ENCODE data around the gene CPA2. TPM values are rescaled to one million over a fixed set of nuclear protein-coding genes. Genes with fewer than 3 reads are reported as not detected.

The CPA2 gene
- total RNA-seq, 2 experiments from 2014 or later, result 0.18 TPM; not detected in 1

- peaks cover 2% of the 10 kb centered on the region for H3K27me3 Mint-ChIP-seq
- H3K27ac Mint-ChIP-seq, result no peak overlapping the region
- CTCF ChIA-PET, result interaction anchor here (0.5 to 1.7 kb wide), 4 partner anchors 14 to 574 kb away, joined by 3 to 5 read pairs (median 3); no protein-coding TSS in a partner anchor
- H3K4me3 Mint-ChIP-seq, result no peak overlapping the region
- POLR2A ChIA-PET, result no interaction called here
- H3K4me1 Mint-ChIP-seq, result no peaks in the 10 kb centered on the region
- no peak for DNase-seq
- no peak for ATAC-seq
- H3K9me3 Mint-ChIP-seq (ENCODE audit: low read depth), result peaks cover 12% of the 10 kb centered on the region
- H3K36me3 Mint-ChIP-seq (ENCODE audit: low read depth), result peaks cover 3% of the 10 kb centered on the region
- intact Hi-C loops (cut with DNase I, micrococcal nuclease), result no loop called here
Measured at GRCh38 chr7:130258494-130259078, 8.1 kb upstream of the CPA2 start.

GRCh38 chr7:130262448-130262847 is 4.2 kb upstream of the CPA2 start:
- Mint-ChIP-seq H3K9me3 (ENCODE audit: low read depth) (peaks cover 6% of the 10 kb centered on the region), H3K36me3 (ENCODE audit: low read depth) (peaks cover 3% of the 10 kb centered on the region), H3K27me3 (peaks cover 2% of the 10 kb centered on the region), H3K4me3 (no peak overlapping the region), H3K4me1 (no peaks in the 10 kb centered on the region), H3K27ac (no peak overlapping the region)
- ChIA-PET POLR2A (interaction anchor here (0.6 kb wide), 1 partner anchor 57 kb away, joined by 3 read pairs; the partner anchor contains the start of gene TMEM209), CTCF (no interaction called here)
- intact Hi-C loops (cut with DNase I, micrococcal nuclease), result no loop called here
- no peak for DNase-seq
- no peak for ATAC-seq

- ATAC-seq (no peak), DNase-seq (no peak)
- peaks cover 2% of the 10 kb centered on the region for H3K27me3 Mint-ChIP-seq
- intact Hi-C loops (cut with DNase I, micrococcal nuclease), result no loop called here
- POLR2A ChIA-PET, result interaction anchor here (0.6 kb wide), 1 partner anchor 58 kb away, joined by 3 read pairs; the partner anchor contains the start of gene TMEM209
- peaks cover 3% of the 10 kb centered on the region for H3K36me3 Mint-ChIP-seq (ENCODE audit: low read depth)
- H3K4me1 Mint-ChIP-seq, result no peaks in the 10 kb centered on the region
- H3K9me3 Mint-ChIP-seq (ENCODE audit: low read depth), result peaks cover 6% of the 10 kb centered on the region
- CTCF ChIA-PET, result interaction anchor here (0.6 kb wide), 1 partner anchor 231 kb away, joined by 3 read pairs; no protein-coding TSS in a partner anchor
- H3K4me3 Mint-ChIP-seq, result no peak overlapping the region
- H3K27ac Mint-ChIP-seq, result no peak overlapping the region
Measured at GRCh38 chr7:130263130-130263529, 3.5 kb upstream of the CPA2 start.

GRCh38 chr7:130266961-130267321 is 278 bp downstream of the CPA2 start:
- ChIA-PET CTCF (interaction anchor here (1.1 kb wide), 1 partner anchor 10 kb away, joined by 4 read pairs; no protein-coding TSS in a partner anchor), POLR2A (no interaction called here)
- peaks cover 2% of the 10 kb centered on the region for H3K27me3 Mint-ChIP-seq
- no peak overlapping the region for H3K27ac Mint-ChIP-seq
- ATAC-seq (no peak), DNase-seq (no peak)
- intact Hi-C loops (cut with DNase I, micrococcal nuclease), result no loop called here
- no peaks in the 10 kb centered on the region for H3K36me3 Mint-ChIP-seq (ENCODE audit: low read depth)
- no peak overlapping the region for H3K4me3 Mint-ChIP-seq
- no peaks in the 10 kb centered on the region for H3K9me3 Mint-ChIP-seq (ENCODE audit: low read depth)
- H3K4me1 Mint-ChIP-seq, result no peaks in the 10 kb centered on the region

GRCh38 chr7:130268463-130269317 is 2.0 kb downstream of the CPA2 start:
- intact Hi-C loops (cut with DNase I, micrococcal nuclease), result no loop called here
- Mint-ChIP-seq H3K9me3 (ENCODE audit: low read depth) (no peaks in the 10 kb centered on the region), H3K27me3 (peaks cover 2% of the 10 kb centered on the region), H3K27ac (no peak overlapping the region), H3K36me3 (ENCODE audit: low read depth) (no peaks in the 10 kb centered on the region), H3K4me3 (no peak overlapping the region), H3K4me1 (peaks cover 10% of the 10 kb centered on the region)
- no peak for ATAC-seq
- no peak for DNase-seq
- POLR2A ChIA-PET, result no interaction called here
- CTCF ChIA-PET, result no interaction called here

GRCh38 chr7:130269318-130269694 is 2.6 kb downstream of the CPA2 start:
- CTCF ChIA-PET, result interaction anchor here (1.0 kb wide), 1 partner anchor 25 kb away, joined by 3 read pairs; no protein-coding TSS in a partner anchor
- Mint-ChIP-seq H3K4me3 (no peak overlapping the region), H3K4me1 (peaks cover 14% of the 10 kb centered on the region), H3K27ac (no peak overlapping the region), H3K36me3 (ENCODE audit: low read depth) (no peaks in the 10 kb centered on the region), H3K27me3 (peaks cover 3% of the 10 kb centered on the region), H3K9me3 (ENCODE audit: low read depth) (no peaks in the 10 kb centered on the region)
- no peak for DNase-seq
- intact Hi-C loops (cut with DNase I, micrococcal nuclease), result no loop called here
- ATAC-seq, result no peak
- POLR2A ChIA-PET, result no interaction called here

- no peaks in the 10 kb centered on the region for H3K36me3 Mint-ChIP-seq (ENCODE audit: low read depth)
- intact Hi-C loops (cut with DNase I, micrococcal nuclease), result no loop called here
- H3K4me3 Mint-ChIP-seq, result no peak overlapping the region
- DNase-seq, result no peak
- peaks cover 6% of the 10 kb centered on the region for H3K27me3 Mint-ChIP-seq
- no peak overlapping the region for H3K27ac Mint-ChIP-seq
- peaks cover 22% of the 10 kb centered on the region for H3K4me1 Mint-ChIP-seq
- CTCF ChIA-PET, result interaction anchor here (0.7 kb wide), 1 partner anchor 1005 kb away, joined by 3 read pairs; no protein-coding TSS in a partner anchor
- ATAC-seq, result no peak
- no peaks in the 10 kb centered on the region for H3K9me3 Mint-ChIP-seq (ENCODE audit: low read depth)
- POLR2A ChIA-PET, result no interaction called here
Measured at GRCh38 chr7:130270947-130271800, 4.5 kb downstream of the CPA2 start.

- ChIA-PET POLR2A (interaction anchor here (0.6 kb wide), 1 partner anchor 100 kb away, joined by 6 read pairs; no protein-coding TSS in a partner anchor), CTCF (no interaction called here)
- H3K4me3 Mint-ChIP-seq, result peak overlapping the region; percentile 34
- ATAC-seq (no peak), DNase-seq (no peak)
- peaks cover 34% of the 10 kb centered on the region for H3K4me1 Mint-ChIP-seq
- intact Hi-C loops (cut with DNase I, micrococcal nuclease), result no loop called here
- no peaks in the 10 kb centered on the region for H3K36me3 Mint-ChIP-seq (ENCODE audit: low read depth)
- peaks cover 4% of the 10 kb centered on the region for H3K27me3 Mint-ChIP-seq
- no peak overlapping the region for H3K27ac Mint-ChIP-seq
- H3K9me3 Mint-ChIP-seq (ENCODE audit: low read depth), result no peaks in the 10 kb centered on the region
Measured at GRCh38 chr7:130272381-130273080, 5.9 kb downstream of the CPA2 start.

GRCh38 chr7:130273081-130273932 is 6.6 kb downstream of the CPA2 start:
- peak overlapping the region; percentile 34 for H3K4me3 Mint-ChIP-seq
- peak; percentile 39 for DNase-seq
- intact Hi-C loops (cut with DNase I, micrococcal nuclease), result no loop called here
- ChIA-PET POLR2A (interaction anchor here (0.6 kb wide), 1 partner anchor 100 kb away, joined by 6 read pairs; no protein-coding TSS in a partner anchor), CTCF (interaction anchor here (0.6 kb wide), 1 partner anchor 208 kb away, joined by 4 read pairs; no protein-coding TSS in a partner anchor)
- ATAC-seq, result peak; percentile 37
- H3K9me3 Mint-ChIP-seq (ENCODE audit: low read depth), result no peaks in the 10 kb centered on the region
- peaks cover 41% of the 10 kb centered on the region for H3K4me1 Mint-ChIP-seq
- H3K27me3 Mint-ChIP-seq, result peaks cover 4% of the 10 kb centered on the region
- H3K36me3 Mint-ChIP-seq (ENCODE audit: low read depth), result no peaks in the 10 kb centered on the region
- H3K27ac Mint-ChIP-seq, result peak overlapping the region; percentile 49

GRCh38 chr7:130273933-130274255 is 7.2 kb downstream of the CPA2 start:
- no peaks in the 10 kb centered on the region for H3K36me3 Mint-ChIP-seq (ENCODE audit: low read depth)
- DNase-seq, result no peak
- intact Hi-C loops (cut with DNase I, micrococcal nuclease), result no loop called here
- peaks cover 41% of the 10 kb centered on the region for H3K4me1 Mint-ChIP-seq
- peaks cover 4% of the 10 kb centered on the region for H3K27me3 Mint-ChIP-seq
- ChIA-PET POLR2A (no interaction called here), CTCF (no interaction called here)
- no peak overlapping the region for H3K27ac Mint-ChIP-seq
- peak overlapping the region; percentile 34 for H3K4me3 Mint-ChIP-seq
- H3K9me3 Mint-ChIP-seq (ENCODE audit: low read depth), result no peaks in the 10 kb centered on the region
- ATAC-seq, result no peak

All from activated CD4-positive, alpha-beta T cell treated with anti-CD3 and anti-CD28 coated beads for 36 hours (primary cell).